ENCODE data around the gene HELZ2. TPM values are rescaled to one million over a fixed set of nuclear protein-coding genes. Genes with fewer than 3 reads are reported as not detected.

HELZ2 gene
- total RNA-seq (2013; cell fraction: nucleolus; rRNA removed): 68.5 and 92.6 TPM in 2 replicates
- total RNA-seq (2014; rRNA removed) (19.9 and 22.1 TPM in 2 replicates), total RNA-seq (2014; rRNA removed; fragmentation: Illumina TruSeq; extraction: Trizol) (6.7 and 7.1 TPM in 2 replicates), total RNA-seq (2021) (33.3 and 36.9 TPM in 2 replicates), polyA plus RNA-seq (2011; rRNA removed) (8.3 and 17.2 TPM in 2 replicates), polyA plus RNA-seq (2014; fragmentation: Illumina TruSeq; extraction: Trizol) (0.73 and 5.7 TPM in 2 replicates), polyA plus RNA-seq (2014; fragmentation: Nextera tagmentation; extraction: Ambion mirVana) (under 1 TPM; 0.05 to 0.08 TPM), polyA plus RNA-seq (2014; rRNA removed) (21.1 and 23.0 TPM in 2 replicates), polyA plus RNA-seq (2016; fragmentation: Nextera tagmentation; extraction: Ambion mirVana) (1 to 10 TPM; 1.8 to 1.9 TPM), polyA minus RNA-seq (2011; rRNA and poly(A)+ RNA removed) (36.1 and 73.4 TPM in 2 replicates), Bru-seq, nascent RNA (percentile 55 among the genes with signal in this experiment), BruChase-seq, experiment 1, labeled RNA remaining after a 6-hour chase (percentile 73 among the genes with signal in this experiment), BruChase-seq, experiment 2, labeled RNA remaining after a 2-hour chase (percentile 66 among the genes with signal in this experiment)
- polyA plus RNA-seq (2011; ENCODE audit: low read depth): 5.4 TPM
- 15.6 and 31.4 TPM in 2 replicates for polyA plus RNA-seq (2011; cell fraction: cytosol; rRNA removed)
- 82.5 and 82.6 TPM in 2 replicates for polyA plus RNA-seq (2011; cell fraction: nucleus; rRNA removed)
- polyA plus RNA-seq (2012): 12.4 and 21.7 TPM in 2 replicates
- 43.2 and 44.7 TPM in 2 replicates for polyA minus RNA-seq (2011; cell fraction: cytosol; rRNA and poly(A)+ RNA removed)
- polyA minus RNA-seq (2011; cell fraction: nucleus; rRNA and poly(A)+ RNA removed): 64.3 and 105 TPM in 2 replicates
- long read RNA-seq, experiment 1: 0 reads
- long read RNA-seq, experiment 2: 0 reads

GRCh38 chr20:63574156-63574828 lies at the start of gene HELZ2:
Gene HELZ2, minus strand, starts transcription at chr20:63574239. Its CDS starts 1,854 bp downstream, at chr20:63572385.
- no peaks in the 10 kb centered on the region; the same call in 1 of the 2 replicates for H4K20me1 ChIP-seq (ENCODE audit: control insufficient read depth, insufficient read depth)
- ChIA-PET RAD21 (ENCODE audit: unreplicated experiment) (interaction anchor here (0.5 to 2.5 kb wide), 10 partner anchors 19 to 199 kb away, joined by 3 to 30 read pairs (median 4); partner anchors contain the start of gene PTK6), POLR2A (interaction anchor here (0.6 to 2.2 kb wide), 10 partner anchors 19 to 84 kb away, joined by 3 to 9 read pairs (median 4); partner anchors contain the start of genes FNDC11, PTK6 and RTEL1), CTCF (interaction anchor here (1.3 to 3.0 kb wide), 6 partner anchors 32 to 406 kb away, joined by 3 to 25 read pairs (median 4); partner anchors contain the start of genes PRPF6, PTK6 and TPD52L2), SMC1A (ENCODE audit: uncharacterized antibody, unreplicated experiment) (interaction anchor here (1.2 to 1.3 kb wide), 2 partner anchors 37 to 78 kb away, joined by 4 read pairs; partner anchors contain the start of gene PTK6)
- no peak within 1 kb of the TSS; the same call in 1 of the 2 replicates for H3K27ac ChIP-seq (ENCODE audit: control insufficient read depth, insufficient read depth)
- FAIRE-seq (peak; percentile 41), DNase-seq (ENCODE audit: low read depth, low spot score) (no peak), ATAC-seq (peak; percentile 93)
- TF ChIP-seq CREB1 (IDR thresholded peaks at IDR 0.05; ENCODE audit: low read depth): 0 out of 2 replicates have a peak, but pooled peaks have one; percentile 25
- TF ChIP-seq ESRRA (IDR thresholded peaks at IDR 0.05; ENCODE audit: low read length): no peak
- no peak for TF ChIP-seq KAT2A (conservative IDR thresholded peaks at IDR 0.05; ENCODE audit: control insufficient read depth, low read depth, low read length)
- TF ChIP-seq EGR1 (IDR thresholded peaks at IDR 0.05; ENCODE audit: borderline replicate concordance in 1 of 2, low read depth in 2 of 2, low read length in 2 of 2): 0 out of 3 replicates have a peak, but pooled peaks of 1 of the 2 experiments have one; percentile 14
- TF ChIP-seq BHLHE40 (IDR thresholded peaks at IDR 0.05; ENCODE audit: borderline replicate concordance in 1 of 2, low read depth in 2 of 2, low read length in 1 of 2): peak in 1 of 2 experiments; percentile 21; a peak in 1 of 4 replicates
- TF ChIP-seq GATAD2B (conservative IDR thresholded peaks at IDR 0.05; ENCODE audit: low read depth): peak; percentile 41
- peak; percentile 62; the same call in 1 of the 2 replicates for TF ChIP-seq DPF2 (IDR thresholded peaks at IDR 0.05)
- TF ChIP-seq POLR2A (IDR thresholded peaks at IDR 0.05; ENCODE audit: low read depth, low read length): peak; percentile 65
- TF ChIP-seq STAT1 (conservative IDR thresholded peaks at IDR 0.05): no peak
- TF ChIP-seq LARP7 (IDR thresholded peaks at IDR 0.05): peak; percentile 46; the same call in 1 of the 2 replicates
- TF ChIP-seq IKZF2 (IDR thresholded peaks at IDR 0.05): peak in 1 of 2 experiments; percentile 22; a peak in 1 of 4 replicates
- TF ChIP-seq MEF2A (IDR thresholded peaks at IDR 0.05; ENCODE audit: insufficient read depth, low read depth, low read length): no peak
- TF ChIP-seq IKZF1 (conservative IDR thresholded peaks at IDR 0.05): peak; percentile 72
- 0 out of 2 replicates have a peak, but pooled peaks have one; percentile 16 for TF ChIP-seq RB1 (IDR thresholded peaks at IDR 0.05; ENCODE audit: borderline replicate concordance)
- TF ChIP-seq EZH2 (IDR thresholded peaks at IDR 0.05; ENCODE audit: borderline replicate concordance, control insufficient read depth, low read depth, low read length): no peak
- TF ChIP-seq ZNF687 (IDR thresholded peaks at IDR 0.05): no peak
- peaks cover 10% of the 10 kb centered on the region for H3K4me1 ChIP-seq (ENCODE audit: control insufficient read depth, insufficient read depth, low read length)
- 13% methylated on average over 23 of the region's 40 CpGs for WGBS (ENCODE audit: insufficient coverage, insufficient replicate concordance, low lambda C conversion rate, missing lambda C conversion rate)
- in situ Hi-C loops (cut with MboI) (no loop called here), intact Hi-C loops (cut with micrococcal nuclease; ENCODE audit: unreplicated experiment) (no loop called here)
- peak within 1 kb of the TSS; percentile 82 for H3K9ac ChIP-seq (ENCODE audit: control insufficient read depth, insufficient read depth, low read length)
- peaks cover 3% of the 10 kb centered on the region; the same call in 1 of the 2 replicates for H3K79me2 ChIP-seq (ENCODE audit: control insufficient read depth, insufficient read depth, low read length)
- no TSS peak for BruUV-seq (replicated peaks)
- peak within 1 kb of the TSS; percentile 90 for H3K4me3 ChIP-seq
- H2AFZ ChIP-seq (ENCODE audit: control insufficient read depth, low read depth, low read length): peak within 1 kb of the TSS; percentile 79
- no peaks in the 10 kb centered on the region for H3K9me3 ChIP-seq (replicated peaks; ENCODE audit: control insufficient read depth, insufficient read depth, low read length)
- no peaks in the 10 kb centered on the region for H3K36me3 ChIP-seq (ENCODE audit: control insufficient read depth in 2 of 2, insufficient read depth in 2 of 2, low read length in 1 of 2)
- H3K27me3 ChIP-seq (replicated peaks in 1 of 2; ENCODE audit: control insufficient read depth in 2 of 2, insufficient read depth in 2 of 2, low read length in 1 of 2): no peaks in the 10 kb centered on the region
- H3K4me2 ChIP-seq (ENCODE audit: control insufficient read depth, insufficient read depth): peak within 1 kb of the TSS; percentile 92

Data from GM12878 (cell line).